Measurements from ENCODE around the gene B3GALT6.

B3GALT6 gene

DNA sequence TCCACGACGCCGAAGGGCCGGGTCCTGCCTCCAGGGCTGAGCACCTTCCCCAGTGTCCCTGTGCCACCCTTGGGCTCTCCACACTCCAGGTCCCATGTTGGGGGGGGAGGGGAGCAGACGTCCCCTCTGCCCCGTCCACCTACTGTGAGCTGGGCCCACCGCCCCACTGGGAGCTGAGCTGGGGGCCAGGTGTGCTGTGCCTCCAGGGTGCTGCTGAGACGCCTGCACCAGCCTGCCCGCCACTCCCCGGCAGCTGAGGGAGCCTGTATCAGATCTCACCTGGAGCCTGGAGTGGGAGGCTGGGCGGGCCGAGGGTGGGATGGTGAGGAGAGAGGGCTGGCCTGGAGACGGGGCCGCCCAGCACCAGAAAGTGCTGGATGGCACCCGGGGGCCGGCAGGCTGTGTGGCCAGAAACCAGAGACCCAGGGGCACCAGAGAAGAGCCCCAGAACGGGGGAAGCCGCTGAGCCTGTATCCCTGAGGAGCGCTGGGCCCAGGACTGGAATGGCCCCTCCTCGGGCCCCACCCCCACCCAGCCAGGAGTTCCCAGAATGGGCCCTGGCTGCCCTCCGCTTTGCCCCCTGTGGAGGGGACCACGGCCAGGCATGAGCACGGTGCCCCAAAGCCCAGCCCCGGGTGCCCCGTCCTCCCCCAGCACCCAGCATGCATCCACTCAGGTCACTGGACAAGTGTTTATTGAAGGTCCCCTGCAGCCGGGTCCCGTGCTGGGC lies 29.0 kb upstream of the B3GALT6 start:
- DNase-seq (ENCODE audit: low spot score) = no peak

DNA sequence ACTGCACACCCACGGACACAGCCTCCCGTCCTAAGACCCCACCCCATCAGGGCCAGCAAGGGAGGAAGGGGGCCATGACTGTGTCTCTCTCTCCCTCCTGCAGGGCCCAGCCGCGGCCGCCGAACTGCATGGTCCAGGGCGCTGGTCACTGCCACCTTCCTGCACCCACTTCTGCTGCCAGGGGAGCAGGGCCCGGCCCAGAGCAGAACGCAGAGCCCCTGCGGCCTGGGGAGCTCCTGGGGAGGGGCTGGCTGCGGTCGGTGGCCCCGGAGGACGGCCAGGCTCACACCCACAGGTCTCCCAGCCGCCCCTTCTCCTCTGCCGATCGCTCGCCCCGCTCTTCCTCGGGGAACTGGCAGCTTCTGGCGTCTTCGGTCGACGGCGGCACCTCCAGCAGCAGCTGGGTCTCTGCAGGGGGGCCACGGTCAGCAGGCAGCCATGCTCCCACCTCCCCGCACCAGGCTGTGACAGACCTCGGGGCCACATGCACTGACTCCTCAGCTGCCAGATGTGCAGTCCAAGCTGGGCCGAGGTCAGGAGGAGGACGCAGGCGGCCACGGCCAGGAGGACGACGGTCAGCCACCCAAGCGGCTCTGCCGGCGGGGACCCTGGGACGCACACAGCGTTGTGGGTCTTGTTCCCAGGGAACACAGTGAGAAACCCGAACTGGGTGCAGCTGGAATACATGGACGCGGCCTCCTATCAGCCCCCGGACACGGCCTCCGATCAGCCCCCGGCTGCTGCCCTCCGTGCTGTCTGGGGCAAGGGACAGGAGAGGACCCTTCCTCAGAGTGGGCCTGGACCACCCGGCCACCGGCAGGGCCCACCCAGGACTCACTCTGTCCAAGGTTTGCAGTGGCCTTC lies 28.2 kb upstream of the B3GALT6 start:
- no peak for DNase-seq (ENCODE audit: low spot score)

DNA sequence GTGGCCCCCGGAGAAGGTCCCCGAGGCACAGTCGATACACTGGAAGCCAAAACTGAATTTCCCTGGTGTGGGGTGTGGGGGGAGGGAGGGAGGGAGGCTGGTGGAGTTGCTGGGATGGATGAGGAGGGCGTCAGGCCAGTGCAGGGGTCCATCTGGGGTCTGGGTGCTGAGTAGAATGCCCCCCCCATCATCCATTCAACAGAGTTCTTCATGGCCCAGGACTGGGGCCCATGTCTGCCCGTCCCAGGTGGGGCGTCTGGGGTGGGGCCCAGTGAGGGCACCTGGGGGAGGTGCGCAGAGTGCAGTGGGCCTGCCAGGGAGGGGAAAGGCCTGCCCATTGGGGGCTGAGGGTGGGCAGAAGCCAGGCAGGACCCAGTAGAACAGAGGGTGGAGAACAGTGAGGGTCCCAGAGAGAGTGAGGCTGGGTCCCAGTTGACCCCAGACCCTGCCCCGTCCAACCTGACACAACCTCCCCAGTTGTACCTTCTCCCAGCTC lies 27.6 kb upstream of the B3GALT6 start:
- no peak for DNase-seq (ENCODE audit: low spot score)

DNA sequence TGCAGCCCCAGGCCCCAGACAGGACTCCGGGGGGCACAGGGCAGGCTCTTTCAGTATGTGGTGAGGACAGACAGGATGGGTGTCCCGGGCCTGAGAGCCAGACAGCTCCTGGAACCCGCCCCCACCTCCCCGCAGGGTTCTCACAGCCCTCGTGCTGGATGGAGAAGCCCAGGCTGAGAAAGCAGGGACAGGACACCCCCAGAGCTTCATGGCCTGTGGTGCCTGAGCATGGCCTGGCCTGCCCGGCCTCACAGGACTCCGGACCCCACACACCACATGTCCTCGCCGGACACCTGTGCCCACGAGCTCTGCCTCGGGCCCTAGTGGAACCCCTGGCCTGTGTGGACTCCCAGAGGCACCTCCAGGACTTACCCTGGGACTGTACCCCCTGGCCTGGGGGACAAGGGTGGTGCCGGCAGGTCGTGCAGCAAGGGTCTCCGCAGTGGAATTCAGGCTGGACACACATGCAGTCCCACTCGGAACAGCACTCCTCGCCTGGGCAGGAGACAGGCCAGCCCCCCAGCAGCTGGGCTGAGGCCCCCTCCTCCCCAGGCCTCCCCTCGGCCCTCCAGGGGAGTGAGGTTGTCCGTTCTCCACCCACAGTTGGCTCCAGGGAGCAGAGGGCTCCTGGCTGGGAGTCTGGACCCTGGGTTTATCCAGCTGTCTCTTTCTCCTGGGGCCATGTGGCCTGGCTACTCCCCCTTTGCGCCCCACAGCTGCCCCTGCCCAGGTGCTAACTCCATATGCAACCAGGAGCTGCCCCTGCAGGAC lies 26.9 kb upstream of the B3GALT6 start:
- DNase-seq (ENCODE audit: low spot score) = no peak

DNA sequence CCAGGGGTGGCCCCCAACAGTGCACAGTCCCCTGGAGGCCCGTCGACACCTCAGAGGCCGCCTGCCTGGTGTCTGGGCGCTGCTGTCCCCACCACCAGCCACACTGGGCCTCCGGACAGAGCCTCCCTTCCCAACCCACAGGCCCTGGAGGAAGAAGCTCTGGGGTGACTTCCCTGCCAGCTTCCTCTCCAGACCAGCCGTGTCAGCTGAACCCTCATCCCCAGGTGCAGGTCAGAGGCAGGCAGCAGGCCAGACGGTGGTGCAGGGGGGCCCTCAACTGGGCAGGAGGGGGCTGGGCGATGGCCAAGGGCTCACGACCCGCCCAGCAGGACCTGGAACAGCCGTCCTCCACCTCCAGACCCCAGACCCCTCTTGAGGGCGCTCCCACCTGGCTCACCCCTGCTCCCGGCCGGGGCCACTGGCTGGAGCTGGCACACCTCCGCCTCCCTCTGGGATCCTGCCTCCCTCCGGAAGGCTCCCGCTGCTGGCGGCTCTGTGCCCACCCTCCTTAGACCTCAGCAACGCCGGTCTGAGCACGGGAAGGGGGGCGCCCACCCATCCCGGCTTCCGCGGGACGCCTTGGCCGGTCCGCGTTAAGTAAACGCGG lies 26.2 kb upstream of the B3GALT6 start:
- DNase-seq (ENCODE audit: low spot score) = no peak

DNA sequence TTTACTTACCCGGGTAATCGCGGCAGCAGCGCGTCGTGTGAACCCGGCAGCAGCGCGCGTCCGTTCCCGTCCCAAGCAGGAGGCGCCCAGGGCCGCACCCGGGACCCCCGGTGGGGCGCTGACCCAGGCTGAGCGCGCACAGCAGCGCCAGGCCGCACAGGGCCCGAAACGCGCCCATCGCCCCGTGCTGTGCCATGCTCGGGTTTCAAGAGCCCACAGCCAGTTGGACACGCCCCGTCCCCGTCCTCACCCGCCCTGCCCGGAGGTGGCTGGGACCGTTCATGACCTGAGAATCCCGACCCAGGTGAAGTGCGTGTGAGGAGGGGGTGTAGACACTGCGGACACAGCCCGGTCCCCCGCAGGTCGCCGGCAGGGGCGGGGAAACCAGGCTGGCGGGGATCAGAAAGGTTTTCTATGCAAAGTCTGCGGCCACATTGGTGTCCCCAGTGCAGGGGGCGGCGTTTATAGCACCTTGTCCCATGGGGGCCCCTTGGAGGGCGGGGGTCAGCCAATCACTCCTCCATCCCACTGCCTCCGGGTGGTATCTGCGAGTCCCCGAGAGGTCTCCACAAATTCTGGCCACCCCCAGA lies 25.6 kb upstream of the B3GALT6 start, which contains the start of gene TNFRSF18:
Gene TNFRSF18, minus strand, starts transcription at position 217 of the 590 bp plus-strand sequence. Its CDS starts 21 bp downstream, at position 196.
- no peak for DNase-seq (ENCODE audit: low spot score)

DNA sequence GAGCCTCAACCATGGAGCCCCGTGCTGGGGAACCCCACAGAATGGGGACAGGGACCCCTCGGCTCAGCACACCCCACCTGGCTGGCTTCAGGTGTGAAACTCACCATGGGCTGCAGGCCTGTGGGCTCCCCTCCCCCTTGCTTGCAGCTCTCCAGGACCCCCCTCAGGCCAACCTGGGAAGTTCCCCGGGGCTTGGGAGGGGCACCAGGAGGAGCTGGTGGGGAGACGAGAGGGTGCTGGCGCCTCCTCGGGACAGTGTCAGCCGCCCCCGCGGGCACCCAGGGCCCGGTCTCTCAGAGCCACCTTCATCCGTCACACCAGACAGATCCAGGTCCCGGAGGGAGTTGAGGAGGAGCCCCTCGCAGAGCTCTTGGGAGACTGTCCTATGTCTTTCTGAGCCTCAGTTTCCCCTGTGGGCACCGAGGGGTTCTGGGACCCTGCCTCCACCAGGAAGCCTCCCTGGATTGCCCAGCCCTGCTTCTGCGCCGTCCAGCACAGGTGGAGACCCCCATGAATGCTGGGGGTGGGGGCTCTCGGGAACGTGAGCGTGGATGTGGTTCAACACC lies 25.0 kb upstream of the B3GALT6 start:
- DNase-seq (ENCODE audit: low spot score) = no peak

DNA sequence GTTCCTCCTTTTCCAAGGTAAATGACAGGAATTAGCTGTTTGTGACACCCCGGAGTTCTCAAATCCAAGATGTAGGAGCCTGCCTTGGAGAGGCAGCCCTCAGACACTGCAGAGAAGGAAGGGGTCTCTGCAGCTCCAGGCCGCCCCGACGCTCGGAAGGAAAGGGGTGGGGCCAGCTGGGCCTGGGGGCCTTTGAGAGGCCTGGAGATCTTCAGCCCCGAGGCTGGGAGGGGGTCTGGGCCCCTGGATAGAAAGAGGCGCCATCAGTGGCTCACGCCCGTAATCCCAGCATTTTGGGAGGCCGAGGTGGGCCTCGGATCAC lies 24.5 kb upstream of the B3GALT6 start:
- no peak for DNase-seq (ENCODE audit: low spot score)

DNA sequence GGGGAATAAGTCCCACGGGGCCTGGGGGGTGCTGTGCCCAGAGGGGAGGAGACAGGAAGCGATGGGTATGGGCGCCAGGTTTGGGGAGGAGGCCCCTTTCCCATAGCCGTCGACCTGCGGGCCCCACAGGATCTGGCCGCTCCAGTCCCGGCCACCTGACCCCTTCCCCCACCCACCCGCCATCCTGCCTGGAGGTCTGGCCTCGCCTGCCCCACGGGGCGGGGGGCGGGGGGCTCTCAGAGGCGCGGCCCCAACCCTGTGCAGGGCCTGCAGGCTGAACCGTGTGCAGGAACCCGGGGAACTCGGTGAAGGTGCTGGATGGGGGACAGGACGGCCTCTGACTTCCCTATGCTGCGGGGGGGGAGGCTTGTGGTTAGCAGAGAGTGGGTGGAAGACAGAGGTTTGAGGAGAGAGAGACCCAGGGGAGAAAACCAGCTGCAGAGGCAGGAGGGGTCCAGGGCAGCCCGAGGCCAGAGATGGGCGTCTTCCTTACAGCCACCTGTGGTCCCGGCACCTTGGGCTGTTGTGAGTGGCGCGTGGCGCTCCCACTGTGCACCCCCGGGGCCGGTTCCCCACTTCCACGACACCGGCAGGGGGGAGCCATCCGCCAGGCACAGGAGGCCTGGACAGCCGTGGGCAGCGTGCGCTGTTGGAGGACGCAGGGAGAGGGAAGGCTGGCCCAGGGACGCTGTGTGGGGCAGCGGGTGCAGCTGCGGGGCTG lies 23.2 kb upstream of the B3GALT6 start:
- no peak for DNase-seq (ENCODE audit: low spot score)

DNA sequence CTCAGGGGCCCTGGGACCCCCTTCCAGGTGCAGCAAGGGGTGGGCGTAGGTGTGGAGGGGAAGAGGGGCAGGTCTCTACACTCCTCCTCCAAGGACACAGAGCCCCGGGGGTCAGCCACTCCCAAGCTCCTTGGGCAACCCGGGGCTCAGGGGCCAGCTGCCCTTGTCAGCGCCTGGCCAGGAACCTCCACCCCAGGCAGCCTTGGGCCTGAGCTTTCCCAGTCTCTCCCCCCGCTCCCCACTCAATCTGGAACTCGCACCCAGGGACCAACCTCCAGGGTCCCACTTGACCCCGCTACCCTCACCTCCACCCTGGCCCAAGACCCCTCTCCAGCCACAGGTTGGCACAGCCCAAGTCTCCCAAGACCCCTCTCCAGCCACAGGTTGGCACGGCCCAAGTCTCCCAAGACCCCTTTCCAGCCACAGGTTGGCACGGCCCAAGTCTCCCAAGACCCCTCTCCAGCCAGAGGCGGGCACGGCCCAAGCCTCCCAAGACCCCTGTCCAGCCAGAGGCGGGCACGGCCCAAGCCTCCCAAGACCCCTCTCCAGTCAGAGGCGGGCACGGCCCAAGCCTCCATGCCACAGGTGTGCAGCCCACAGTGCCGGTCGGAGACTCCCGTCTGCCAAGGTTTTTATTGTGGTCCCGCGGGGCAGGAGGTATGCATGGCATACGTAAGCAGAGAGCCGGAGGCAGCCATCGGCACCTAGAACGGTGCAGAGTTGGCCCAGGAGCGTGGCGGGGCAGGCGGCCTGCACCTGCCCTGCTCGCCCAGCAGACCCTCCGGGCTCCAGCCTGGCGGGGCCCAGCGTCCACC lies 21.1 kb upstream of the B3GALT6 start:
- no peak for DNase-seq (ENCODE audit: low spot score)

DNA sequence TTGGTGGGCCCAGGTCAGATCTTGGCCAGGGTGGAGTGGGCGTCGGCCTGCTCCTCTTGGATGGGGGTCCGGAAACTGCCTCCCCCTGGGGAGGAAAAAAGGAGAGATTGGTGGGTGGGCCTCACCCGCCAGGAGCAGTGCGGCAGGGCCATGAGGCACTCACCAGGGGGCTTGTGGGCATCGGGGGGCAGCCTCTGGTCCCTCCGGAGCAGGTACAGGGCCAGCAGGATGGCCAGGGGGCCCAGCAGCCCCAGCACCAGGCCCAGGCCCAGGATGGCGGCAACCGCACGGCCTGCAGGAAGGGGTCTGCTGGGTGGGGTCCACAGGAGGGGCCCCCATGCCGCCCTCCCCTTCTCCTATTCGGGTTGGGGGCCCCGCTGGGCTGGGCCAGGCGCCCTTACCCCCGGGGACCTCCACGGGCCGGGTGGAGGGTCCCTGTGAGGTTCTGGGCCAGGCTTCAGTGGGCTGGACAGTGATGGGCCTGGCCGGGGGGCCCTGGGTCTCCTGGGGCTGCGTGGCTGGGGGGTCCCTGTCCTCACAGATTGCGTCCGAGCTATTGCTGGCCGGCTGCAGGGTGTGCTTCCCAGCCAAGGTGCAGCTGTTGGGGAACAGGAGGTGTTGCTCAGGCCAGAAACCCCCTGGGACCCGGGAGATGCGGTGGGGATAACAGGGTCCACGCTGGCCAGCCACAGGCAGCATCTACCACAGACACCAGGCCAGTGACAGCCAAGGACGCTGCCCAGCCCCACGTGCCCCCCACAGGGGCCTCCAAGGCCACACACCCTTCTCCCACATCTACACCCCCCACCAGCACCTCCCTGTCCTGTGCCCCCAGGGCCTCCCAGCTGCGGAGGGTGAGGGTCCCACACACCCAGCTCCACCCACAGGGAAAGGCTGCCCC lies 20.2 kb upstream of the B3GALT6 start:
- DNase-seq (ENCODE audit: low spot score) = no peak

DNA sequence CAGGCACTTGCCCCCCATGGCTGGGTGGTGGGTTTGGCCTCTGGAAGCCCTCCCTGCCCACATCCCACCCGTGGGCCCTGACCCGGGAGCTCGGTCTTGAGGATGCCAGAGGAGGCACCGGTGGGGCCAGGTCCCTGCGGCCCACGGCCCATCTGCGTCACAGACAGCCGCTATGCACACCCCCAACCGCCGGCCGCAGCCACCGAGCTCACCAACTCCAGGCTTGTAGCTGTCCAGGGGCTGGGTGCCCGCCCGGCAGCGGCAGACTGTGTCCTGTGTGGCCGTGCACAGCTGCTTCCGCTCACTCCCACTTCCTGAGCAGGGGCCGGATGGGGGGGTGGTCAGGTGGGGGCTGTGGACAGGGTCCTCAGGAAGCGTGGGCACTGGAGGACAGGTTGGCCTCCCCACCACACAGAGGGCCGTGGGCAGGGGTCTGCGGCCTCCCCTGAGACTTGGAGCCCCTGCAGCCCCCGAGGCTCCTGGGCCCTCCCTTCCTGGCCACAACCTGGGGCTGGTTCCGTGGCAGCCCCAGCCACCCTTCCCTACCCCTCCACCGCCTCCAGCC lies 19.2 kb upstream of the B3GALT6 start:
- no peak for DNase-seq (ENCODE audit: low spot score)

DNA sequence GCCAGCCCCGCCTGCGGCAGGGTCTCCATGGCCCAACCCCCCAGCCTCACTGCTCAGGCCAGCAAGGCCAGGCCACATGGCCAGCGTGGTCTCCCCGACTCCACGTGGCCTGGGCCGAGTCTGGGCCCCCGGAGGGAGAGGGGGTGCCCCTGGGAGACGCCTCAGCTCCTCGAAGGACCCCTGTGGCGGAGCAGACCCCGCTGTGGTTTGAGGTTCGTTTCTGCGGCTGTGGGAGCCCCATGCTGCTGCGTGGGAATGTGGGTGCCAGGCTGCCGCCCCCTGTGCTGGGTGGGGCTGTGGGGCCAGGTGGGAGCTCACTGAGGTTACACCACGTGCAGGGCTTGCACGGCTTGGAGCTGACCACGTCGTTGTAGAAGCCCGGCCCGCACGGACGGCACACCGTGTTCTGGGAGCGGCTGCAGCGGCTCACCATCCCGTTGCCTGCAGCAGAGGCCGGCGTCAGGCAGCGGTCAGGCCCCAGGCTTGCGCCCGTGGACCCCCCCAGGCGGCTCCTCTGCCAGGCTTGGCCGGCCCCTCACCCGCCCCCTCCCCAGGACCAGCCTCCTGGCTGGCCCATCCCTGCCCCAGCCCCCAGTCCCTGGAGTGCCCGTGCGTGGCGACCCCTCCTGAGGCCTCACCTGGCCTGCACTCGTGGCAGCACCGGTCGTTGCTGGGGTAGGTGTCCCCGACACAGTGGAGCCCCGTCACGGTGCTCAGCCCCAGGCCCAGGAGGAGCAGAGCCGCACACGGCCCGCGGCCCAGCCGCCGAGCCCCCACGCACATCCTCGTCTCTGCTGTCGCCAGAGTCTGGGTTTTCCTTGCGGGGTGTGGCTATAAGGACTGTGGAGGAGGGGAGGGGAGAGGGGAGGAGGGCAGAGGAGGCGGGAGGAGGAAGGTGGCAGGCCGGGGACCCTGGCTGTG lies 18.4 kb upstream of the B3GALT6 start, which contains the start of gene TNFRSF4:
Gene TNFRSF4, minus strand, starts transcription at position 809 of the 921 bp plus-strand sequence. Its CDS starts 26 bp downstream, at position 783.
- DNase-seq (ENCODE audit: low spot score) = no peak

DNA sequence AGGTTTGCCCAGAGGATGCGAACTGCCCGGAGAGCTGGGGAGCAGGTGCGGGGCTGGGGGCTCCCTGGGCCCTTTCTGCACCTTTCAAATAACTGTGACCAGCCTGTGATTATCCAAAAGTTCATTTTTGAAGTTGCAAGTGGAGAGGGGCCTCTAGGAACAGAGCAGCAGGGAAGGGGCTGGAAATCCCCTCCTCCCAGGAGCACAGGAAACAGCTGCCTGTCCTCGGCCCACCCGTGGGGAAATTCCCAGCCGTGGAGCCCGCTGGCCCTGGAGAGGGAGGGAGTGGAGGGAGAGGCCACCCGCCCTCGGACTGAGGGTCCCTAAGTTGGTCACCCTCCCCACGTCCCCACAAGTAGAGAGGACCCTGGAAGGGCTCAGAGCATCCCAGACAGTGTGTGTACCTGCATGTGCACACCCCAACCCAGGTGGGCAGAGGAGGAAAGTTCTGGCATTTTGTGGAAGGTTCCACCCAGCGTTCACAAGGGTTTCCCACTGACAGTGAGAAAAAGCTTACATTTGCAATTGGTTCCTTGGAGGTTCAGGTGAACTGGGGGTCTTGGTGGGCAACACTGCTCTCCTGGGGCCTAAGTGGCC lies 16.9 kb upstream of the B3GALT6 start:
- no peak for DNase-seq (ENCODE audit: low spot score)

DNA sequence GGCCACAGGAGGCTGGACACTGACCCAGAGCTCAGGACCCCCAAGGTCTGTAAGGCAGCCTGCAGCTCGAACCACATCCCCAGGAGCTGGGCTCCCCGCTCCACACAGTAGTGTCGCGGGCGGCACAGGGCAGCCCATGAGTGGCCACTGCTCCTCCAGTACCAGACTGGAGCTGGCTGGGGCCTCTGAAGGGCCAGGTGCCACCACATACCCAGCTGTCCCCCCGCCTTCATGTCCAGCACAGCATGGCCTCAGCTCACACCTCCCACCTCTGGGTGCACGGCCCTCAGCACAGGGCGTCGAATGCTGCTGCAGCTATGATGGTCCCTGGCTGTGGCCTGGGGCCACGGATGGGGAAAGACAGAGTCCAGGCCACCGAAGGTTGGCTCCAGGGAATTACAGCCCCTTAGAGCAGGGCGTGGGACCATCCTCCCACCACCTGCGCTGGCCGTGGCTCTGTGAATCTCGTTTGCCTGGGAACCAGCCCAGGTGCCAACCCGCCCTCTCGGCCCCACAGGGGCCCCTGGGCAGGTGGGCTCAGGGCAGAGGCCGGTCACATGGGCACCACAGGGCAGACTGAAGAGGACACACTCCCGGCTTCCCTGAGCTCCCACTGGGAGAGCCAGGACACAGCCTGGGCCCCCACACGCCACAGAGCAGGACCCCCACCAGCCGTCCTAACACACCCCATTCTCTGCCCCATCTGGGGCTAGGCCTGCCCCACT lies 16.0 kb upstream of the B3GALT6 start:
- DNase-seq (ENCODE audit: low spot score) = no peak
